ENCODE measurements around the gene SH3RF3.

SH3RF3 gene

DNA sequence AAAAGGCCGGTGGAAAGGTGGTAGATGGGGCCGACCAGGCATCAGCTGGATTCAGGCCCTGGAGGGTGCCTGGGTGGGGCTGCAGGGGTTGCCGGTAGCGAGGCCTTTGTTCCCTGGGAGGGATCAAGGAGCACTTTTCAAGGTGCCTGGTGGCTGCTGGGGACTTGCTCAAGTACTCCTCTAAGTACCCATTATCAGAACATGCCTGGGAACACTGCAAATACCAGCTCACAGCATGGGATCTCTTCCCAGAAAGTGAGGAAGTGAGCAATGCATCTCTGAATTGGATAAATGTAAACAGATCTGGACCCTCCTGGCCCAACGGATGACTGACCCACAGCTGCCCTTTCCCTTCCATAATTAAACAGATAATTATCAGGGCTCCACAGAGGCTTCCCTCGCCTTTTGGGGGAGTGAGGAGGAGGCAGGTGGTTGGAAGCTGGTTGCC lies 210.5 kb downstream of the SH3RF3 start:
- no peaks in the 10 kb centered on the region for H3K27me3 ChIP-seq (ENCODE audit: control insufficient read depth, insufficient read depth, low read length)
- no peak overlapping the region for H3K4me2 ChIP-seq (ENCODE audit: low read length)
- H3K4me1 ChIP-seq = peaks cover 7% of the 10 kb centered on the region
- TF ChIP-seq CTCF (IDR thresholded peaks at IDR 0.05) = no peak
- no peak overlapping the region for H3K4me3 ChIP-seq (ENCODE audit: low read depth, low read length)
- no peaks in the 10 kb centered on the region for H3K9me3 ChIP-seq (ENCODE audit: control insufficient read depth, low read length)
- H3K36me3 ChIP-seq (ENCODE audit: control insufficient read depth, insufficient read depth, low read length) = no peaks in the 10 kb centered on the region
- no peaks in the 10 kb centered on the region for H3K79me2 ChIP-seq
- no peak overlapping the region for H2AFZ ChIP-seq
- no peak overlapping the region for H3K9ac ChIP-seq
- no peak overlapping the region for H3K27ac ChIP-seq

GRCh38 chr2:109340381-109340780 lies 211.4 kb downstream of the SH3RF3 start:
- no peaks in the 10 kb centered on the region for H3K36me3 ChIP-seq (ENCODE audit: control insufficient read depth, insufficient read depth, low read length)
- TF ChIP-seq CTCF (IDR thresholded peaks at IDR 0.05) = no peak
- no peak overlapping the region for H3K4me2 ChIP-seq (ENCODE audit: low read length)
- no peaks in the 10 kb centered on the region for H3K9me3 ChIP-seq (ENCODE audit: control insufficient read depth, low read length)
- H2AFZ ChIP-seq = no peak overlapping the region
- no peaks in the 10 kb centered on the region for H3K79me2 ChIP-seq
- H3K4me3 ChIP-seq (ENCODE audit: low read depth, low read length) = no peak overlapping the region
- H3K27me3 ChIP-seq (ENCODE audit: control insufficient read depth, insufficient read depth, low read length) = no peaks in the 10 kb centered on the region
- peaks cover 7% of the 10 kb centered on the region for H3K4me1 ChIP-seq
- H3K27ac ChIP-seq = no peak overlapping the region
- no peak overlapping the region for H3K9ac ChIP-seq

GRCh38 chr2:109341355-109342255 lies 212.6 kb downstream of the SH3RF3 start:
- TF ChIP-seq CTCF (IDR thresholded peaks at IDR 0.05) = no peak
- no peak overlapping the region for H3K4me2 ChIP-seq (ENCODE audit: low read length)
- H3K27ac ChIP-seq = no peak overlapping the region
- H3K4me3 ChIP-seq (ENCODE audit: low read depth, low read length) = no peak overlapping the region
- H3K4me1 ChIP-seq = peaks cover 7% of the 10 kb centered on the region
- H3K9me3 ChIP-seq (ENCODE audit: control insufficient read depth, low read length) = no peaks in the 10 kb centered on the region
- no peaks in the 10 kb centered on the region for H3K36me3 ChIP-seq (ENCODE audit: control insufficient read depth, insufficient read depth, low read length)
- H2AFZ ChIP-seq = no peak overlapping the region
- no peaks in the 10 kb centered on the region for H3K27me3 ChIP-seq (ENCODE audit: control insufficient read depth, insufficient read depth, low read length)
- no peaks in the 10 kb centered on the region for H3K79me2 ChIP-seq
- H3K9ac ChIP-seq = no peak overlapping the region

- Histone ChIP-seq H3K79me2 (no peaks in the 10 kb centered on the region), H3K9me3 (ENCODE audit: control insufficient read depth, low read length) (no peaks in the 10 kb centered on the region), H3K36me3 (ENCODE audit: control insufficient read depth, insufficient read depth, low read length) (no peaks in the 10 kb centered on the region), H3K9ac (no peak overlapping the region), H3K4me3 (ENCODE audit: low read depth, low read length) (no peak overlapping the region), H2AFZ (no peak overlapping the region), H3K4me1 (peaks cover 7% of the 10 kb centered on the region), H3K27ac (no peak overlapping the region), H3K27me3 (ENCODE audit: control insufficient read depth, insufficient read depth, low read length) (no peaks in the 10 kb centered on the region), H3K4me2 (ENCODE audit: low read length) (no peak overlapping the region)
- no peak for TF ChIP-seq CTCF (IDR thresholded peaks at IDR 0.05)
Observed at GRCh38 chr2:109342256-109342850, 213.3 kb downstream of the SH3RF3 start.
